Mononuclear cell (primary cell): ENCODE results near the gene GRIN2A. TPM values are rescaled to one million over a fixed set of nuclear protein-coding genes. Genes with fewer than 3 reads are reported as not detected.

ENCODE experiments used
- H3K27me3 ChIP-seq: 2 replicates; pipeline ENCODE4 v1.6.0; 2011; ENCODE audit warnings: low read length, control low read depth; ENCODE audit not compliant: insufficient read depth
- H3K4me1 ChIP-seq: 2 replicates; pipeline ENCODE4 v1.5.1; 2011; ENCODE audit warnings: mild to moderate bottlenecking, low read length, control low read depth; ENCODE audit not compliant: insufficient read depth
- H3K4me3 ChIP-seq: 2 replicates; pipeline ENCODE4 v1.5.1; 2011; ENCODE audit warnings: mild to moderate bottlenecking, low read length, moderate library complexity
- H3K9me3 ChIP-seq: 2 replicates; pipeline ENCODE4 v1.5.1; 2011; ENCODE audit warnings: low read depth, mild to moderate bottlenecking, control low read depth, low read length
- total RNA-seq: library from RNA; depleted of rRNA; stranded (reverse); fragments of >200 nt; gene quantifications from one replicate; pipeline ENCODE4 v1.2.3, GENCODE V29; 2012

GRIN2A gene
- total RNA-seq, 1 donor = not detected

- Histone ChIP-seq H3K9me3 (no peaks in the 10 kb centered on the region), H3K4me3 (no peak overlapping the region), H3K27me3 (no peaks in the 10 kb centered on the region)
These were observed 408.9 kb downstream of the GRIN2A start for GRCh38 chr16:9773289-9773688.

GRCh38 chr16:9772526-9773225 is 409.6 kb downstream of the GRIN2A start:
- H3K4me3 ChIP-seq = no peak overlapping the region
- no peaks in the 10 kb centered on the region for H3K9me3 ChIP-seq
- no peaks in the 10 kb centered on the region for H3K27me3 ChIP-seq
- no peaks in the 10 kb centered on the region for H3K4me1 ChIP-seq

More at GRCh38 chr16:9773289-9773688, 408.9 kb downstream of the GRIN2A start:
- no peaks in the 10 kb centered on the region for H3K4me1 ChIP-seq

DNA sequence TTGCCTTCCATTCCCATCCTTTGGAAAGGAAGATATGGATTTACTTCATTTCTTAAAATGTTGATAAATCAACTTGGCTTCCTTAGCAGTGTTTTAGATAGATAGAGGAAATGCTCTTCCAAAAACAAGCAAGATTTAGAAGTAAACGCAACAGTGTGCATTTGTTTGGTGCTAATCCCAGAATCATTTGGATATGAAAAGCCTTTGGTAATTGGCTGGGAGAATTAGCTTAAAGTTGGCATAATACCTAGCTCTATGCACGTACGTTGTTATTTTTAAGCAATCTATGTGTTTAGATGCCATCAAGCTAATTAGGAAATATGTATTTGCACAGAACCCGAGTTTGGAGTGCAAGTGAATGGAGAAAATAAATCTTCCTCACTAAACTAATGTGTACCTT is 415.3 kb downstream of the GRIN2A start:
- no peaks in the 10 kb centered on the region for H3K4me1 ChIP-seq

DNA sequence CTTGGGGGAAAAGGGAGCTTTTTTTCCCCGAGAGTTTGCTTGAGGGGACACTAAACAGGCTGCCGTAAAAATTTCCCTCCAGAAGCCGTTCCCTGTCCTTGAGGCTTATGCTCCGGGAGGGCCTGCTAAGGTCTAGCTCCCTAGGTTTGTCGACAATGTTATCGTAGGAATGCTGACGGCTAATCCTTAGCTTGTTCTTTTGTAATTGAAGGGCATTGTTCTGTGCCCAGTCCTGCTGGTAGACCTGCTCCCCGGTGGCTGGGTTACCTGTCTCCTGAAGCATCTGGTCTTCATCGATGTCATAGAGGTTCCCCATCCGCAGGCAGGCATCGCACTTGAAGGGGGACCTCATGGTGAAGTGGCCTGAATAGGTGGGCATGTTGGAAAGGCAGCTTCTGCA is 418.7 kb downstream of the GRIN2A start:
- H3K27me3 ChIP-seq = no peaks in the 10 kb centered on the region
- no peaks in the 10 kb centered on the region for H3K9me3 ChIP-seq
- H3K4me1 ChIP-seq = no peaks in the 10 kb centered on the region
- H3K4me3 ChIP-seq = no peak overlapping the region

More for the DNA sequence above, 415.3 kb downstream of the GRIN2A start:
- Histone ChIP-seq H3K4me3 (no peak overlapping the region), H3K27me3 (no peaks in the 10 kb centered on the region), H3K9me3 (no peaks in the 10 kb centered on the region)

DNA sequence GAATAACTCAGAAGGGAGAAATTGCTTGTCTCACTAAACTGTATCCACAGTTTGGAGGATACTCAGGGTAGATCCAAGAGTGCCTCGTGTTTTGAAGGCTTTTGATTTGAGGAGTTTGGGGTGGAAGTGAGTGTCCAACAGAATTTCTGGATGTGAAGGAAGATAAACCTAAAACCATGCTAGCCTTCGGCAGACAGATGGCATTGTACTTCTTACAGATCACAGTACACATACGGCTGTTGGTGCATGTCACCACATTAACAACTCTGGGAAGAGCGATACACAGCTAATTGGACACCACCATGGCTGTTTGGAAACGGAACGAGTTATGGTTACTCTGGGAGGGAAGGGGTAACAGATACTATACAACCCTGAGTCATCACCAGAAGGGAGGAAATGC is 420.4 kb downstream of the GRIN2A start:
- H3K9me3 ChIP-seq = no peaks in the 10 kb centered on the region
- H3K4me1 ChIP-seq = no peaks in the 10 kb centered on the region
- no peaks in the 10 kb centered on the region for H3K27me3 ChIP-seq
- H3K4me3 ChIP-seq = no peak overlapping the region

DNA sequence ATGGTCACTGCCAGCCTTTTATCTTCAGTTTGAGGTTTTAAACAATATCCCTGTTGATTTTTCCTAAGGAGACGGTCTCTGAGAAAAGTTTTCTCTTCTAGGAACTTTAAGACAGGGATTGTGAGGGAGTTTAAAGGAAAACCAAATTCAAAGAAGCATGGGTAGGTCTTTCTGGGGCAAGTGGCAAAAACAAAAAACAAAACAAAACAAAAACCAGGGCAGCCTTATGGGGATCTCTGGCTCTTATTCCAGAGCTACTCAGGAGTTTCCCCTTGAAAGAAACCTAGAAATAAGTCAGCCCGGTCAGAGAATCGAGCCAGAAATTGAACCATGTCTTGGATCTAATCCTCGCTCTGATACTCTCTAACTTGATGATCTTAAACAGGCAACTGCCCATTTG is 424.5 kb downstream of the GRIN2A start:
- H3K27me3 ChIP-seq = no peaks in the 10 kb centered on the region
- H3K9me3 ChIP-seq = no peaks in the 10 kb centered on the region

DNA sequence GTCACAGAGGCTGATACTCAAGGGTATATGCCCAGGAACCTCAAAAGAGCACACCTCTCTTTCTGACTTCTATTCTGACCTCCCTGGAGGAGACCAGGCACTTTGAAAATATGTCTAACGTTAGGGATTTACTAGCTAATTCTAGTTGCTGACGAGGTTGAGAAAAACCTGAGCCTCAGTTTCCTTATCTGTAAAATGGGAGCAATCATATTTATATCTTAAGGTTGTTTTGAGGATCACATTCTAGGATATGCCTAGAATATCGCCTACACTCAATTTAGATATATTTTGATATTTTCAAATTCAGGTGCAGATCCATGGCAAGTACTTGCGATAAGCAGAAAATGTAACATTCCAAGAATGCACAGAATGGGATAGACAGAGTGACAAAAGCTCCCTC is 425.8 kb downstream of the GRIN2A start:
- Histone ChIP-seq H3K4me3 (no peak overlapping the region), H3K9me3 (no peaks in the 10 kb centered on the region), H3K4me1 (no peaks in the 10 kb centered on the region), H3K27me3 (no peaks in the 10 kb centered on the region)

More for the DNA sequence above, 424.5 kb downstream of the GRIN2A start:
- Histone ChIP-seq H3K4me3 (no peak overlapping the region), H3K4me1 (no peaks in the 10 kb centered on the region)

GRCh38 chr16:9755081-9755480 is 427.1 kb downstream of the GRIN2A start:
- no peaks in the 10 kb centered on the region for H3K27me3 ChIP-seq
- no peaks in the 10 kb centered on the region for H3K9me3 ChIP-seq
- no peaks in the 10 kb centered on the region for H3K4me1 ChIP-seq
- H3K4me3 ChIP-seq = no peak overlapping the region

DNA sequence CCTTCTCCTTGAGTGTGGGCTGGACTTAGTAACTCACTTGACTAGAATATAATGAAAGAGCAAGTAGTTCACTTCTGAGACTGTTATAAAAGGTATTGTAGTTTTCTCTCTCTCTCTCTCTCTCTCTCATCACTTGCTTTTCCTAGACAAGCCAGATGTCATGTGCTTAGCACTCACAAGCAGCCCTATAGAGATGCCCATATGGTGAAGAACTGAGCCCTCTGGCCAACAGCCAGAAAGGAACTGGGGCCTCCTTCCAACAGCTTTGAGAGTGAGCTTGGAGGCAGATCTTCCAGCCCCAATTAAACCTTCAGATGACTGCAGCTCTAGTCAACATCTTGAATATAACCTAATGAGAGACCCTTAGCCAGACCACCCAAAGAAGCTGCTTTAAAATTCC is 440.5 kb downstream of the GRIN2A start:
- no peaks in the 10 kb centered on the region for H3K27me3 ChIP-seq
- no peak overlapping the region for H3K4me3 ChIP-seq
- no peaks in the 10 kb centered on the region for H3K4me1 ChIP-seq
- no peaks in the 10 kb centered on the region for H3K9me3 ChIP-seq

DNA sequence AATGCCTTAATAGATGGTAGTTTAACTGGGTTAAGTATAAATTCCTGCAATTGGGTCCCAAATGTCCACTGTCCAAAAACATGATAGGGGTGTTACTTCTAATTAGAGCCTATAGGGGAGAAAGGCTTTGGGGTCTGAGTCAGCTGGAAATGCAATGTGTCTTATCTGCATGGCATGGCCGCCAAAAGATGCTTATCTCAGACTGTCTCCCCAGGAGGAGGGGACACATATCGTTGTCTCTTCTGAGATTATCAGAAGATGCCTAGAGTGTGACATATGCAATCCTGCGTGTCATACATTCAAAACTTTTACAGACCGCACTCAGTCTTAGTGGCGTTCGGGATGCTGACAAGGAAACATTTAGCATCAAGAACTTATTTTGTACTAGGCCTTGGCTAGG is 442.9 kb downstream of the GRIN2A start:
- Histone ChIP-seq H3K4me3 (no peak overlapping the region), H3K4me1 (no peaks in the 10 kb centered on the region), H3K9me3 (no peaks in the 10 kb centered on the region)

GRCh38 chr16:9738690-9739089 is 443.5 kb downstream of the GRIN2A start:
- Histone ChIP-seq H3K4me3 (no peak overlapping the region), H3K9me3 (no peaks in the 10 kb centered on the region), H3K27me3 (no peaks in the 10 kb centered on the region), H3K4me1 (no peaks in the 10 kb centered on the region)

More for the DNA sequence above, 442.9 kb downstream of the GRIN2A start:
- H3K27me3 ChIP-seq = no peaks in the 10 kb centered on the region

DNA sequence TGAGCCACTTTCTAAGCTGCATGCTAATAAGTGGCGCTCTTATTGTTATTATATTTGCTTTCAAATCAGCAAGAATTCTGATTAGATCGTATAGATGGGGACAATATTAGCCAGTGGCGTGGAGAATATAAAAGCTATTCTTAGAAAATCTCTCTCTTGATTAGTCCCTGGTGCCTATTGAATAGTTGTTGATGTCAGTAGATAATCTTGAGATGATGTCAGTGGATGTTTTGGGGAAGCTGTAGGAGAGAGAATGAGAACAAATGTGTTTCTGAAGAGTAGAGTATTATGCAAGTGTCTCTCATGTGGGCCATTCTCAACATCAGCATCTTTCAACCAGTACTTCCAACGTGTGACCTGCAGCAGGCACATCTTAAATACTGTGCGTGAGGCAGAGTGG is 445.7 kb downstream of the GRIN2A start:
- no peak overlapping the region for H3K4me3 ChIP-seq
- no peaks in the 10 kb centered on the region for H3K27me3 ChIP-seq
- H3K9me3 ChIP-seq = no peaks in the 10 kb centered on the region
- H3K4me1 ChIP-seq = no peaks in the 10 kb centered on the region

GRCh38 chr16:9723136-9723535 is 459.1 kb downstream of the GRIN2A start:
- no peaks in the 10 kb centered on the region for H3K9me3 ChIP-seq
- H3K4me1 ChIP-seq = no peaks in the 10 kb centered on the region
- no peak overlapping the region for H3K4me3 ChIP-seq
- H3K27me3 ChIP-seq = no peaks in the 10 kb centered on the region

GRCh38 chr16:9713907-9714306 is 468.3 kb downstream of the GRIN2A start:
- no peaks in the 10 kb centered on the region for H3K27me3 ChIP-seq
- no peaks in the 10 kb centered on the region for H3K9me3 ChIP-seq
- H3K4me1 ChIP-seq = no peaks in the 10 kb centered on the region
- no peak overlapping the region for H3K4me3 ChIP-seq

DNA sequence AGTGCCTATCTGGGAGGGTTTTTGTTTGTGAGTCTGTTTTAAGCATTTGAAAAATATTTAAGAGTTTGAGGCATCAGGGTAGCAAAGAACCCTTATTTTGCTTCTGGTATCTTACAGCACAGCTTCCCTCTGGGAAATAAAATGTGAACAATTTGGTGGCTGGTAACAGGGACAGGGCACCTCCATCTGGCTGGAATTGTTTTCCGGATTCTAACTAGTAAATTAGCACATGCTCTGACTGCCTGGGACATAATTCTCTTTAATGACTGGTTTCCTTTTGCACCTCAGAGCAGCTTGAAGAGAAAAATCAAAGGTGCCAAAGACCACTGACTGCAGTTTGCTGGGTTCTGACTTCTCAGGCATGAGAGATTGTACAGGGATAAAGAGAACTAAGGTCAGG is 469.1 kb downstream of the GRIN2A start:
- Histone ChIP-seq H3K27me3 (no peaks in the 10 kb centered on the region), H3K9me3 (no peaks in the 10 kb centered on the region), H3K4me3 (no peak overlapping the region), H3K4me1 (no peaks in the 10 kb centered on the region)

DNA sequence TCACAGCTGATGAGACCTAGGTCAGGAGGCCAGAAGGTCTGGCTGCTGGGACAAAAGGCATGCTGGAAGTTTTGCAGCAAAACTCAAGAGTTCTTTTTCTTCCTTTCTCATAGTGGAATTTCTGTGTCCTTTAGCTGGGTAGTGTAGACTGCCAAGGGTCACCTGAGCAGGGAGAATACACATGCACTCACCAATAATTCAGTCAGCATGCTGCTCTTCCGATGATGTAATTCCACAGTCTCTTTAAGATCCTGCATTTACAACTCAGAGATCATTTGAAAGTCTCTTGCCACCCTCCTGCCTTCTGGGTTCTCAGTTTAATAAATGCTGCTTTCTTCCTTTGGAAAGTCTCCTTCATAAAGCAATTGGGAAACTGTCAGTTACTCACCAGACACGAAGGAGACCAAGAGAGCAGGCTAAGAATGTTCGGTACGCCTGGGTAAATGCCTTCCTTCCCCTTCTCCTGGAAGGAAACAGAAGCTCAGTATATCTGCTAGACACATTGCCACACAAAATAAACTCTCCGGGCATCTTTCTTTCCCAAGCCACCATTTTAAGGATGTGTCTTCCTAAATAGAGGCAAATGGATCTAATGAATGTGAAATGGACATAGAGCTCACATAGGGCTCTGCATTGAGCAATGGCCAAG is 473.1 kb downstream of the GRIN2A start:
- H3K4me1 ChIP-seq = no peaks in the 10 kb centered on the region
- no peaks in the 10 kb centered on the region for H3K9me3 ChIP-seq
- H3K4me3 ChIP-seq = no peak overlapping the region
- no peaks in the 10 kb centered on the region for H3K27me3 ChIP-seq
